HEK293T (cell line): ENCODE measurements around the gene PAPSS2.

Experiments used
- ARNT ChIP-seq: fragments of 450-650 bp; IDR thresholded peaks from 2 replicates; pipeline ENCODE4 v1.6.1; 2017; ENCODE audit warnings: mild to moderate bottlenecking
- BHLHE40 ChIP-seq: fragments of 450-650 bp; IDR thresholded peaks from 2 replicates; pipeline ENCODE4 v1.6.1; 2016; ENCODE audit warnings: mild to moderate bottlenecking, moderate library complexity, borderline replicate concordance
- ELF4 ChIP-seq: fragments of 450-650 bp; IDR thresholded peaks from 2 replicates; pipeline ENCODE4 v1.6.1; 2017; ENCODE audit warnings: antibody characterized with exemption
- FOXA1 ChIP-seq: fragments of 450-650 bp; IDR thresholded peaks from 2 replicates; pipeline ENCODE4 v1.6.1; 2016; ENCODE audit warnings: mild to moderate bottlenecking
- FOXK2 ChIP-seq: fragments of 450-650 bp; IDR thresholded peaks from 2 replicates; pipeline ENCODE4 v1.6.1; 2016; ENCODE audit warnings: mild to moderate bottlenecking
- FOXM1 ChIP-seq: fragments of 450-650 bp; IDR thresholded peaks from 2 replicates; pipeline ENCODE4 v1.6.1; 2017; ENCODE audit warnings: mild to moderate bottlenecking, borderline replicate concordance
- HDGF ChIP-seq: fragments of 450-650 bp; IDR thresholded peaks from 2 replicates; pipeline ENCODE4 v1.6.1; 2017; ENCODE audit warnings: antibody characterized with exemption, borderline replicate concordance
- L3MBTL2 ChIP-seq: fragments of 450-650 bp; conservative IDR thresholded peaks from 2 replicates; pipeline ENCODE4 v1.6.1; 2016; ENCODE audit warnings: mild to moderate bottlenecking
- LEF1 ChIP-seq: fragments of 450-650 bp; IDR thresholded peaks from 2 replicates; pipeline ENCODE4 v1.6.1; 2017; ENCODE audit warnings: mild to moderate bottlenecking, borderline replicate concordance
- NFRKB ChIP-seq: fragments of 450-650 bp; IDR thresholded peaks from 2 replicates; pipeline ENCODE4 v1.6.1; 2016; ENCODE audit warnings: mild to moderate bottlenecking, moderate library complexity
- SP1 ChIP-seq: fragments of 450-650 bp; IDR thresholded peaks from 2 replicates; pipeline ENCODE4 v1.6.1; 2017
- SUZ12 ChIP-seq: fragments of 450-650 bp; IDR thresholded peaks from 2 replicates; pipeline ENCODE4 v1.6.1; 2016; ENCODE audit warnings: mild to moderate bottlenecking
- TARDBP ChIP-seq: fragments of 450-650 bp; IDR thresholded peaks from 2 replicates; pipeline ENCODE4 v1.6.1; 2016
- ZNF384 ChIP-seq: fragments of 450-650 bp; IDR thresholded peaks from 2 replicates; pipeline ENCODE4 v1.6.1; 2016

- no peak for TF ChIP-seq FOXK2
- TF ChIP-seq SP1, result no peak
- TF ChIP-seq L3MBTL2, result no peak
- no peak for TF ChIP-seq TARDBP
- no peak for TF ChIP-seq FOXM1
- TF ChIP-seq ELF4, result no peak
- TF ChIP-seq LEF1, result no peak
- TF ChIP-seq NFRKB, result no peak
- no peak for TF ChIP-seq ARNT
- TF ChIP-seq SUZ12, result no peak
- TF ChIP-seq HDGF, result no peak
- TF ChIP-seq ZNF384, result no peak
- TF ChIP-seq FOXA1, result no peak
- no peak for TF ChIP-seq BHLHE40
These were observed 1.3 kb upstream of the PAPSS2 start for GRCh38 chr10:87658321-87658795.
